Measurements from ENCODE around the gene CFAP97.
"Not testable (repeated sequence)": the region's sequence is repeated elsewhere in the genome, so short reads cannot be mapped to it uniquely, and the experiment has no call there.

The CFAP97 gene

DNA sequence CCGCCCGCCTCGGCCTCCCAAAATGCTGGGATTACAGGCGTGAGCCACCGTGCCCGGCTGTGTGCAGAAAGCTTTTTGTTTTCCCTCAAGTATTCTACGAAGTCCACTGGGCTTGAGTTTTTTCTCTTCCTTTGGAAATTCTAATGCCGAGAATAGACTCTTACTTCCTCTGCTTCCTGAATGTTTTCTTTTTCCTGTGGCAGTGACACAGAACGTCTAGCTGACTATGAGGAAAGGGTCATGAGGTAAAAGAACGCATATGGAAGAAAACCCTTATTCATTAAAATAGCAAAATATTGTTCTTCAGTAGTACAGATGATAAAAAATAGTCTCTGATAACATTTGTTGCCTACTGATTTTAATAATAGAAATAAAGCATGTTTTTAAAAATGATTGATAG is 65.6 kb downstream of the CFAP97 start:
- no peak for DNase-seq

- DNase-seq: no peak
These were observed 66.4 kb downstream of the CFAP97 start for GRCh38 chr4:185137233-185137925.

GRCh38 chr4:185134307-185134869 is 69.4 kb downstream of the CFAP97 start:
- no peak for DNase-seq

DNA sequence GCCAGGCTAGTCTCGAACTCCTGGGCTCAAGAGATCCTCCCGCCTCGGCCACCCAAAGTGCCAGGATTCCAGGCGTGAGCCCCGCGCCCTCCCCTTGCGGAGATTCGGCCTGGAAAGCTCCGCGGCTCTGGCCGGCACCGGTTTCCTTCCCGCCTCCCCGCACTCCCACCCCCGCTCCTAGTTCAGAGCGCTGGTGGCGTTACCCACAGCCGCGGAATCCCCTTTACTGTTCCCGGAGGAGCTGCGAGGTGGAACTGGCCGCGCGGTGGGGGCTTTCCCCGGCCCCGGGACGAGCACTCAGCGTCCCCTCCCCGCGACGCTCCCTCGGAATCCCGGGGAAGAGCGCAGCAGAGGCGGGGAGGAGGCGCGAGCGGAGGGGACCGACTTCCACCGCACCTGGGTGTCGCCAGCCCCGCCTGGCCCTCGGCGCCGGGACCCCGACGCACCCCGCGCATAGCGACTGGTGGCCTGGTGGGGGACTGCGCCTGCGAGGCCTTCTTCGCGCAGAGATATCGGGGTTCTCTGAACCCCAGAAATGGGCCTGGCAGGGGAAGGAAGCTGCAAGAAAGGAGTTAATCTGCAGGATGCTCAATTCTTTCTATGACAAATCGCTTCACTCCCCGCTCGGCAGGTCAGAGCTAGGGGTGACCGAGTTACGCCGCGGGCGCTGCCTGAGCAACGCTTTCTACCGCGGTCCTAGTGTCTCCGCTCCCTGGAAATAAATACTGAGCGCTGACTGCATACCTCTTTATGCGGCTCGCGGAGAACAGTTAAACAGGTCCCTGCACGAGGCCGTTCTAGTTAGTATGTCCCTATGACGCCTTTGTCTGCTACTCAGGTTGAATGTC is 75.3 kb downstream of the CFAP97 start:
- no peak for DNase-seq

GRCh38 chr4:185127021-185127925 is 76.5 kb downstream of the CFAP97 start:
- no peak for DNase-seq

DNA sequence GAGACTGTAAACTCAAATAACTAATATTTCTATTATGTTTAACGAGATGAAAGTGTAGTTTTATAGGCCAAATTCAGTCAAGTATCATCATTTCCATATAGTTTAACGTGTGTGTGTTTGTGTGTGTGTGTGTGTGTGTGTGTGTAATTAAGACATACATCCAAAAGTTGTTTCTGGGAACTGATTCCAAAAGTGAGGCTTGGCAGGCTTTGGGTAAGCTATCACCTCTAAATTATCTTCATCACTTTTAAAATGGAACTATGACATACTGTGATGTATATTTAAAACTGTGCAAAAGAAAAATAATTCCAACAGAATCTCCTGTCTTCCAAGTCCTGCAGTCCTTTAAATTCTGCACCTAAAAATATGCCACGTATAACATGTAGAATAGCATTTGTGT is 79.8 kb downstream of the CFAP97 start:
- no peak for DNase-seq

- no peak for DNase-seq
These were observed 81.0 kb downstream of the CFAP97 start for GRCh38 chr4:185122681-185123345.

GRCh38 chr4:185120631-185120946 is 83.2 kb downstream of the CFAP97 start:
- no peak for DNase-seq

GRCh38 chr4:185119927-185120630 is 83.7 kb downstream of the CFAP97 start:
- DNase-seq: no peak

DNA sequence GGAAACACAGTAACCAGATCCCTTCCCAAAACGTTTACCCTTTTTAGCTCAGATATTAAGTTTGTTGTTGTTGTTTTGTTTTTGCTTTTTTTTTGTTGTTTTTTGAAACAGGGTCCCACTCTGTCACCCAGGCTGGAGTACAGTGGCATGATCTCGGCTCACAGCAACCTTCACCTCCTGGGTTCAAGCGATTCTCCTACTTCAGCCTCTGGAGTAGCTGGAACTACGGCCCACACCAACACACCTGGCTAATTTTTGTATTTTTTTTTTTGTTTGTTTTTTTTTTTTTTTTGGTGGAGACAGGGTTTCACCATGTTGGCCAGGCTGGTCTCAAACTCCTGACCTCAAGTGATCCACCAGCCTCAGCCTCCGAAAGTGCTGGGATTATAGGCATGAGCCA is 84.3 kb downstream of the CFAP97 start:
- not testable (repeated sequence) for DNase-seq

- DNase-seq: no peak
These were observed 84.9 kb downstream of the CFAP97 start for GRCh38 chr4:185118876-185119275.

DNA sequence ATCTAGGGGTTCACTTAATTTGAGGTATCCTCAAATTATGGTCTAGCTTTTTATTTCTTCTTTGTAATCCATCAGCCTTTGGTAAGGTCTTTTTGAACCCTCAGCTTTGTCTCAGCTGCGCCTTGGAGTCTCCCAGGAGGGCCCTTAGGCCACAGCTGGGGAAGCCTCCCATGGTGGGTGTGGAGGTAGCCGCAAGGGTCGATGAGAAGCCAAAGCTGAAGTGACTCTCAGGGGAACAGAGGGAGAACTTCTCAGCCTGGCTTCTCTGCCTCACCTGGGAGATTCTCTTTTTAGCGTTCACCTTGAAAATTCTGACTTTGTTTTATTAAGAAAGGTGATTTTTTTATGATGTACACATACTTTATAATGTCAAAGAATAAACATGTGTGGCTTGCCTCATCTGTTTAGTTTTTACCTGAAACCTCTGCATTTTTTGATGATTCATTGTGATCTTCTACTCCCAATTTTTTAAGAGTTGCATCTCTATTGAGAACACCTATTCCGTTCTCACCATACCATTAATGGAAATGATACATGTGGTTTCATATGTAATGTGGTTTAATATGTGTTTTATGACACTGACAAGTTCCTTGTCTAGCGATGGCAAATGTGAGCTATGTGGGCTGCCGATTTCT is 86.4 kb downstream of the CFAP97 start:
- DNase-seq: no peak

GRCh38 chr4:185115827-185116232 is 88.0 kb downstream of the CFAP97 start:
- DNase-seq: no peak

DNA sequence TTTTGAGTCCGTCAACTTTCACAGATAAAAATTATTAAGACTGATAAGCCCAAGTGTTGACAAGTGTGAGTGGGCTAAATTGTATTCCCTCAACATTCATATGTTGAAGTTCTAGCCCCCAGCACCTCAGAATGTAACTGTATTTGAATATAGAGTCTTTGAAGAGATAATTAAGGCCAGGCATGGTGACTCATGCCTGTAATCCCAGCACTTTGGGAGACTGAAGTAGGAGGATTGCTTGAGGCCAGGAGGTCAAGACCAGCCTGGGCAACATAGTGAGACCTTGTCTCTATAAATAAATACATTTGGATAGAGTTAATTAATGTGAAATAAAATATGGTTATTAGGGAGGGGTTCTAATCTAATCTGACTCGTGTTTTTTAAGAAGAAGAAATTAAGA is 90.5 kb downstream of the CFAP97 start:
- no peak for DNase-seq

- DNase-seq: no peak
These were observed 91.7 kb downstream of the CFAP97 start for GRCh38 chr4:185112104-185112503.

DNA sequence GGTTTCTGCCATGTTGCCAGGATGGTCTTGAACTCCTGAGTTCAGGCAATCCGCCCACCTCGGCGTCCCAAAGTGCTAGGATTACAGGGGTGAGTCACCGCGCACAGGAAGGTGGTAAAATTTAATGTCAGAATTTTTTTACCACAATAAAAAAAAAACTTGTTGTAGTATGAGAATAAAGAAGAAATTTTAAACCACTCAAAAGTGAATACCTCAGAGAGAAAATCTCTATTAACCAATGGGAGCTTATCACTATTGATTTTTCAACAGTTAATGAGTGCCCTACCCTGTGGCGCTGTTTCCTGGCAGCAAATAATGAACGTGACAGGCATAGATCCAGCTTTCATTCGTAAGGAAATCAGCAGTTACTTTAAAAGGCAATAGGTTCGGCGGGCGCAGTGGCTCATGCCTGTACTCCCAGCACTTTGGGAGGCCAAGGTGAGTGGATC is 93.4 kb downstream of the CFAP97 start:
- DNase-seq: no peak

GRCh38 chr4:185109736-185110135 is 94.1 kb downstream of the CFAP97 start:
- DNase-seq: no peak
